Posterior cingulate gyrus (tissue), 11 donors: ENCODE results near the gene ZNF451.
"Not testable (repeated sequence)": the region's sequence is repeated elsewhere in the genome, so short reads cannot be mapped to it uniquely, and the experiment has no call there.

Experiments
- DNase-seq, 10 donors: peaks; one replicate each; pipeline versions ENCODE4 v3.0.0 to v3.0.0-alpha.2; 2020 to 2021; ENCODE audit warnings: mixed read lengths in 3 of 10
- intact Hi-C: fragments of 100-400 bp; cut with DNase I; formaldehyde crosslinking; loops from one replicate; pipeline ENCODE4 v1.15.1; 2023

The ZNF451 gene

GRCh38 chr6:57089687-57090457 lies at the start of gene ZNF451:
Gene ZNF451, plus strand, starts transcription at chr6:57090188. Its CDS starts 66 bp downstream, at chr6:57090254.
- DNase-seq: peak; percentile 97 to 100 (median 98)
- intact Hi-C loops: loop anchor here (2.0 to 5.0 kb wide), 5 partner anchors 43 to 227 kb away; partner anchors contain the start of genes BAG2, BEND6, KIAA1586 and PRIM2

GRCh38 chr6:57044061-57044460 lies 45.9 kb upstream of the ZNF451 start:
- intact Hi-C loops: loop anchor here (10.0 kb wide), 1 partner anchor 181 kb away; the partner anchor contains the start of gene RAB23
- DNase-seq: not testable (repeated sequence)

DNA sequence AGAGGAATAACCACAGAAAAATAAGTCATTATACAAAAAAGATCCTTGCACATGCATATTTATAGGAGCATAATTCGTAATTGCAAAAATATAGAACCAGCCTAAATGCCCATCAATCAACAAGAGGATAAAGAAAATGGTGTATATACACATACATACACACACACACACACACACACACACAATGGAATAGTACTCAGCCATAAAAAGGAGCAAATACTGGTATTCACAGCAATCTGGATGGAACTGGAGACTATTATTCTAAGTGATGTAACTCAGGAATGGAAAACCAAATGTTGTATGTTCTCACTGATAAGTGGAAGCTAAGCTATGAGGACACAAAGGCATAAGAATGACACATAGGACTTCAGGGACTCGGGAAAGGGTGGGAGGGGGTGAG lies 45.4 kb upstream of the ZNF451 start:
- intact Hi-C loops: loop anchor here (10.0 kb wide), 1 partner anchor 180 kb away; the partner anchor contains the start of gene RAB23

GRCh38 chr6:57046332-57047256 lies 43.4 kb upstream of the ZNF451 start, which contains the start of gene KIAA1586:
Gene KIAA1586, plus strand, starts transcription at chr6:57046693. Its CDS starts 63 bp downstream, at chr6:57046756.
- intact Hi-C loops: loop anchor here (2.0 to 10.0 kb wide), 4 partner anchors 41 to 270 kb away; partner anchors contain the start of genes BAG2, PRIM2 and RAB23

More for the DNA sequence above, 45.4 kb upstream of the ZNF451 start:
- no peak for DNase-seq

GRCh38 chr6:57047257-57047585 lies 42.8 kb upstream of the ZNF451 start:
- DNase-seq: not testable (repeated sequence)
- intact Hi-C loops: loop anchor here (2.0 to 10.0 kb wide), 4 partner anchors 40 to 270 kb away; partner anchors contain the start of genes BAG2, PRIM2 and RAB23

More at GRCh38 chr6:57046332-57047256, 43.4 kb upstream of the ZNF451 start, which contains the start of gene KIAA1586:
- peak; percentile 90 to 99 (median 94) for DNase-seq

GRCh38 chr6:57047859-57048258 lies 42.1 kb upstream of the ZNF451 start:
- not testable (repeated sequence) for DNase-seq
- intact Hi-C loops: loop anchor here (2.0 to 10.0 kb wide), 4 partner anchors 39 to 269 kb away; partner anchors contain the start of genes BAG2, PRIM2 and RAB23

DNA sequence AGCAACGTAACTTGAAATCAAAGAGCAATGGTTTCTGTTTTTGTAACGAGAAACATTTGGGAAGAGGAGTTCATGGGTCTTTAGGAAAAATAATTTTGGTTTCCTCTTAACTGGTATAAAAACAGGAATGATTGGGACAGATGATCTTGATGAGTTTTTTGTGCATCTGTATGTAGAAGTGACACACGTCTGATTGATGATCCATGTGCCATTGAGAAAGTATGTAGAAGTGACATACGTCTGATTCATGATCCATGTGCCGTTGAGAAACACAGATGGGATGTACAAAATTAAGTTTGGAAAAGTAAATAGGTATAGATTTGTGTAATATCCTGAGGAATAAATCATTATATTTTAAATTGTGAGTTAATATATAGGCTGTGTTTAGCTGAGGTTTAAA lies 41.4 kb upstream of the ZNF451 start:
- no peak for DNase-seq
- intact Hi-C loops: loop anchor here (5.0 to 10.0 kb wide), 2 partner anchors 39 to 176 kb away; partner anchors contain the start of gene RAB23

GRCh38 chr6:57063847-57064246 lies 26.1 kb upstream of the ZNF451 start:
- no peak for DNase-seq
- intact Hi-C loops: no loop called here

- DNase-seq: no peak
- intact Hi-C loops: no loop called here
Measured at GRCh38 chr6:57064809-57065208, 25.2 kb upstream of the ZNF451 start.

DNA sequence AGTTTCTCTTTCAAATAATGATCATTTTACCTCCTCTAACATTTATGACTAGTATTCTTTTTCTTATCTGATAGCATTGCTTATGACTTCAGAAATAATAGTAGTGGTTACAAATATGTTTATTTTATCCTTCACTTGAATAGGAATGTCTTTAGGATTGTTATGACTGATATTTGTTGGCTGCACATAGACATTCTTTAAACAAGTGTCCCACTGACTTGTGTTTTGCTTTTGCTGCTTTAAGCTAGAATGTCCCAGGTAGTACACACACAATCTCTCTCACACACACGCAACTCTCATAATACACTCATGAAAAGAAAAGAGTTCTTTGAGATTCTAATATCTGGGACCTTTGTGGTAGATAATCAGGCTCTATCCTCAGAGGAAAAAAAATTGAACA lies 21.9 kb upstream of the ZNF451 start:
- DNase-seq: no peak
- intact Hi-C loops: no loop called here

DNA sequence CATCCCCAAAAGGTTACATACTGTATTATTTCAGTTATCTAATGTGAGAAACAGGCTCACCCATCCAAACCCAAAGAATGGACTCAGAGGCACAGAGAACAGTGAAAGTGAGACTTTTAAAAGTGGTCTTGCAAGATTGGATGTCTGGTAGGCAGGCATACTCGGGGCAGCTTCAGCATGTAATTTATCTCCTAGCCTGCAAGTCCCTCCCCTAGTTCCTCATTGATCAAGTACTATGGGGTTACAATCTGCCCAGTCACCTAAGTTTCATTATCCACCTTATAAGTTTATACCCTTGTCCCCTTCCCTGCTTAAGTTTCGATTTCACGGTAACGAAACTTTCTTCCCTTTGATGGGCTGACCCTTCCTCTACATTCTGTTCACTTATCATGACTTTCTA lies 20.8 kb upstream of the ZNF451 start:
- intact Hi-C loops: no loop called here
- no peak for DNase-seq

GRCh38 chr6:57069920-57070331 lies 20.1 kb upstream of the ZNF451 start:
- intact Hi-C loops: no loop called here
- no peak for DNase-seq

DNA sequence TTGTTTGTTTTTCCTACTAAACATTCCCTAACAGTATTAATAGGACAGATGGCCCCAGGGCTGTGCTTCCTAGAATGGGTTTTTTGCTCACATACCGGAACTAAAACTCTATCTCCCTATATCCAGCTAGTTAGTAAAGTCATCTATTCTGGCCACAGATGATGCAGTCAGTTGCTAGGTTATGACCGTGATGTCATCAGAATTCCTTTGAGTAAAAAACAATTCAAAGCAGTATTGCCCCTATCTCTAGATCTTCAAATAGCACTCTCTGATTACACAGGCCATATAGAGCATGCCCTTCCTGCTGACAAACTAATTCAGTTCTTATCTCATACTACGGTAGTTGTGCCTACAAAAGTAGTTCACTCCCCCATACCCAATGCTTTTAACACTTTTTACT lies 17.9 kb upstream of the ZNF451 start:
- no peak for DNase-seq
- intact Hi-C loops: no loop called here

GRCh38 chr6:57074383-57074782 lies 15.6 kb upstream of the ZNF451 start:
- intact Hi-C loops: no loop called here
- no peak for DNase-seq

DNA sequence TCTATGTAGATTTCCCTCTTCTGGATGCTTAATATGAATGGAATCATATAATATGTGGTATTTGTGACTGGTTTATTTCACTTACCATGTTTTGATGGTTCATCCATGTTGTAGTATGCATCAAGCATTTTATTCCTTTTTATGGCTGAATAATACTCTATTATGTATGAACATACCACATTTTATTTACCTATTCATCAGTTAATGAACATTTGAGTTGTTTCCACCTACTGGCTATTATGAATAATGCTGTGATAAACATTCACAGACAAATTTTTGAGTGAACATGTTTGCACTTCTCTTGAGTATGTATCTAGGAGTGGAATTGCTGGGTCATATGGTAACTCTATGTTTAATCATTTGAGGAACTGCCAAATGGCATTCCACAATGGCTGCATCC lies 14.9 kb upstream of the ZNF451 start:
- no peak for DNase-seq
- intact Hi-C loops: no loop called here

DNA sequence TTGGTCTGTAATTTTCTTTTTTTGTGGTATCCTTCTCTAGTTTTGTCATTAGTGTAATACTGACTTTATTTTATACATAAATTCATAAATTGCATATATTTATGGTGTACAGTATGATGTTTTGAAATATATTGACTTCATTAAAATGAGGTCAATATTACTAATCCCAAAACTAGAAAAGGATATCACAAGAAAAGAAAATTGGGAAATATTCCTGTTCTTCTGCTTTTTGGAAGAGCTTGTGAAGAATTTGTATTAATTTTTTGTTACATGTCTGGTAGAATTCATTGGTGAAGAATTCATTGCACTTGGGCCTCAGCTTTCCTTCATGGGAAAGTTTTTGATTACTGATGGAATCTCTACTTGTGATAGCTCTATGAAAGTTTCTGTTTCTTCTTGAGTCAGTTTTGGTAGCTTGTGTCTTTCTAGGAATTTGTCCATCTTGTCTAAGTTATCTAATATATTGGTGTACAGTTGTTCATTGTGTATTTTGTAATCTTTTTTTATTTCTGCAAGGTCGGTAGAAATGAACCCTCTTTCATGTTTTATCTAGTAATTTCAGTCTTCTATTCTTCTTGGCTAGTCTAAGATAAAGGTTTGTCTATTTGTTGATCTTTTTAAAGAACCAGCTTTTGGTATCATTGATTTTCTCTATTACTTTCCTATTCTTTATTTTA lies 11.3 kb upstream of the ZNF451 start:
- no peak for DNase-seq
- intact Hi-C loops: no loop called here

GRCh38 chr6:57085471-57085870 lies 4.5 kb upstream of the ZNF451 start:
- intact Hi-C loops: loop anchor here (5.0 kb wide), 1 partner anchor 38 kb away; the partner anchor contains the start of gene KIAA1586
- no peak for DNase-seq

- no peak for DNase-seq
- intact Hi-C loops: loop anchor here (5.0 kb wide), 1 partner anchor 40 kb away; the partner anchor contains the start of gene KIAA1586
Measured at GRCh38 chr6:57086843-57087242, 3.1 kb upstream of the ZNF451 start.

DNA sequence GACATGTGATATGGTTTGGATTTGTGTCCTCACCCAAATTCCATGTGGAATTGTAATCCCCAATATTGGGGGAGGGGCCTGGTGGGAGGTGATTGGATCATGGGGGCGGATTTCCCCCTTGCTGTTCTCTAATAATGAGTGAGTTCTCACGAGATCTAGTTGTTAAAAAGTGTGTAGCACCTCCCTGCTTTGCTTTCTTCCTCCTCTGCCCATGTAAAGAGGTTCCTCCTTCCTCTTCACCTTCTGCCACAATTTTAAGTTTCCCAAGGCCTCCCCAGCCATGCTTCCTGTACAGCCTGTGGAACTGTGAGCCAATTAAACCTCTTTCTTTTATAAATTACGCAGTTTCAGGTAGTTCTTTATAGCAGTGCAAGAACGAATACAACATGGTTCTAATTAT lies 2.1 kb upstream of the ZNF451 start:
- no peak for DNase-seq
- intact Hi-C loops: loop anchor here (2.0 to 5.0 kb wide), 2 partner anchors 41 to 133 kb away; partner anchors contain the start of genes BEND6 and KIAA1586

- no peak for DNase-seq
- intact Hi-C loops: loop anchor here (2.0 to 5.0 kb wide), 2 partner anchors 42 to 134 kb away; partner anchors contain the start of genes BEND6 and KIAA1586
Measured at GRCh38 chr6:57089265-57089664, 723 bp upstream of the ZNF451 start.
